Liver (tissue), 4 donors: ENCODE results near the gene SNTA1. TPM values are rescaled to one million over a fixed set of nuclear protein-coding genes. Genes with fewer than 3 reads are reported as not detected.

Source experiments
- polyA plus RNA-seq, 2 donors: library from polyadenylated mRNA; stranded (reverse) in 1 of 2; unstranded in 1 of 2; fragments of 200-250 nt in 1 of 2; fragments of >200 nt in 1 of 2; fragmentation: Nextera tagmentation in 1 of 2; extraction: Ambion mirVana in 1 of 2; gene quantifications; one replicate each; pipeline versions ENCODE4 v1.2.1 to v1.2.3, GENCODE V29; 2013 to 2015
- total RNA-seq, 2 donors: library from RNA; depleted of rRNA; stranded (reverse); fragments of >200 nt; gene quantifications; one replicate each; pipeline ENCODE4 v1.2.3, GENCODE V29; 2014
- donor health status: healthy.
- donor health status: healthy.
- donor health status: healthy.

The SNTA1 gene
- total and polyA plus RNA-seq, 4 donors: 3.8 to 9.6 (median 6.9) TPM

Other genes with a start within 250 kb of the SNTA1 start
- gene BPIFA3, start 226.4 kb downstream of the SNTA1 start, total RNA-seq: not detected
- gene BPIFA3, start 226.4 kb downstream of the SNTA1 start, polyA plus RNA-seq: not detected
- gene BPIFA1, start 207.8 kb downstream of the SNTA1 start, total RNA-seq: not detected
- gene BPIFA1, start 207.8 kb downstream of the SNTA1 start, polyA plus RNA-seq: not detected
- gene BPIFB1, start 160.5 kb downstream of the SNTA1 start, total RNA-seq: under 1 TPM in 1 of 2 donors, not detected in 1; 0.08 TPM
- gene BPIFB1, start 160.5 kb downstream of the SNTA1 start, polyA plus RNA-seq: under 1 TPM in 1 of 2 donors, not detected in 1; 0.13 TPM
- gene CDK5RAP1, start 42.2 kb downstream of the SNTA1 start, total RNA-seq: 10 to 100 TPM; 15.2 to 22.1 TPM
- gene CDK5RAP1, start 42.2 kb downstream of the SNTA1 start, polyA plus RNA-seq: 10 to 100 TPM; 11.3 to 14.3 TPM
- 1 to 10 TPM; 5.4 to 5.5 TPM for gene CBFA2T2, start 46.3 kb upstream of the SNTA1 start, total RNA-seq
- 1 to 10 TPM; 2.0 to 5.2 TPM for gene CBFA2T2, start 46.3 kb upstream of the SNTA1 start, polyA plus RNA-seq
- not detected for gene C20orf144, start 218.6 kb upstream of the SNTA1 start, total RNA-seq
- gene C20orf144, start 218.6 kb upstream of the SNTA1 start, polyA plus RNA-seq: not detected
- gene ACTL10, start 223.2 kb upstream of the SNTA1 start, total RNA-seq: under 1 TPM; 0.33 to 0.50 TPM
- gene ACTL10, start 223.2 kb upstream of the SNTA1 start, polyA plus RNA-seq: under 1 TPM; 0.10 to 0.37 TPM
- gene NECAB3, start 230.7 kb upstream of the SNTA1 start, total RNA-seq: 10 to 100 TPM; 11.0 to 14.8 TPM
- 10 to 100 TPM; 10.5 to 11.2 TPM for gene NECAB3, start 230.7 kb upstream of the SNTA1 start, polyA plus RNA-seq
- gene E2F1, start 242.6 kb upstream of the SNTA1 start, total RNA-seq: 10 to 100 TPM in 1 of 2 donors, under 1 TPM in 1; 0.17 to 11.0 TPM
- 1 to 10 TPM in 1 of 2 donors, under 1 TPM in 1; 0.10 to 1.6 TPM for gene E2F1, start 242.6 kb upstream of the SNTA1 start, polyA plus RNA-seq